Type B pancreatic cell (in vitro differentiated cells): Measurements from ENCODE around the gene CNTN4. TPM values are rescaled to one million over a fixed set of nuclear protein-coding genes. Genes with fewer than 3 reads are reported as not detected.

Experiments
- DNase-seq: peaks from one replicate; pipeline ENCODE4 v3.0.0; 2021; ENCODE audit warnings: mixed read lengths; ENCODE audit not compliant: unreplicated experiment; ENCODE audit errors: extremely low spot score
- H3K27ac Mint-ChIP-seq: 2 replicates; pipeline ENCODE4 v1.8.0; 2021; ENCODE audit warnings: mild to moderate bottlenecking, mixed read lengths
- H3K27me3 Mint-ChIP-seq: 2 replicates; pipeline ENCODE4 v1.8.0; 2021; ENCODE audit warnings: mixed read lengths
- H3K36me3 Mint-ChIP-seq: 2 replicates; pipeline ENCODE4 v1.8.0; 2021; ENCODE audit warnings: mixed read lengths
- H3K4me1 Mint-ChIP-seq: one replicate; pipeline ENCODE4 v1.8.0; 2021; ENCODE audit warnings: mixed read lengths; ENCODE audit not compliant: unreplicated experiment
- H3K4me3 Mint-ChIP-seq: 2 replicates; pipeline ENCODE4 v1.8.0; 2021; ENCODE audit warnings: mild to moderate bottlenecking, mixed read lengths
- H3K9me3 Mint-ChIP-seq: 2 replicates; pipeline ENCODE4 v1.8.0; 2021; ENCODE audit warnings: mixed read lengths
- total RNA-seq: library from RNA; stranded (reverse); gene quantifications from 2 replicates; pipeline ENCODE4 v1.2.1, GENCODE V29; 2021; ENCODE audit warnings: low replicate concordance
- TF ChIP-seq, protein P1 (sequence below): fragments of 200-600 bp; sonication (generic); conservative IDR thresholded peaks from 2 replicates; pipeline ENCODE4 v1.5.0; 2021; ENCODE audit warnings: antibody characterized with exemption, mild to moderate bottlenecking

Gene CNTN4
- total RNA-seq, 1 donor from 2014 or later = 29.7 TPM

- TF ChIP-seq, protein P1, sequence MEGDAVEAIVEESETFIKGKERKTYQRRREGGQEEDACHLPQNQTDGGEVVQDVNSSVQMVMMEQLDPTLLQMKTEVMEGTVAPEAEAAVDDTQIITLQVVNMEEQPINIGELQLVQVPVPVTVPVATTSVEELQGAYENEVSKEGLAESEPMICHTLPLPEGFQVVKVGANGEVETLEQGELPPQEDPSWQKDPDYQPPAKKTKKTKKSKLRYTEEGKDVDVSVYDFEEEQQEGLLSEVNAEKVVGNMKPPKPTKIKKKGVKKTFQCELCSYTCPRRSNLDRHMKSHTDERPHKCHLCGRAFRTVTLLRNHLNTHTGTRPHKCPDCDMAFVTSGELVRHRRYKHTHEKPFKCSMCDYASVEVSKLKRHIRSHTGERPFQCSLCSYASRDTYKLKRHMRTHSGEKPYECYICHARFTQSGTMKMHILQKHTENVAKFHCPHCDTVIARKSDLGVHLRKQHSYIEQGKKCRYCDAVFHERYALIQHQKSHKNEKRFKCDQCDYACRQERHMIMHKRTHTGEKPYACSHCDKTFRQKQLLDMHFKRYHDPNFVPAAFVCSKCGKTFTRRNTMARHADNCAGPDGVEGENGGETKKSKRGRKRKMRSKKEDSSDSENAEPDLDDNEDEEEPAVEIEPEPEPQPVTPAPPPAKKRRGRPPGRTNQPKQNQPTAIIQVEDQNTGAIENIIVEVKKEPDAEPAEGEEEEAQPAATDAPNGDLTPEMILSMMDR = no peak
- no peak overlapping the region for H3K4me3 Mint-ChIP-seq
- H3K9me3 Mint-ChIP-seq = no peaks in the 10 kb centered on the region
- no peak for DNase-seq
- no peak overlapping the region for H3K27ac Mint-ChIP-seq
- H3K4me1 Mint-ChIP-seq = peaks cover 5% of the 10 kb centered on the region
- H3K36me3 Mint-ChIP-seq = no peaks in the 10 kb centered on the region
- no peaks in the 10 kb centered on the region for H3K27me3 Mint-ChIP-seq
These were observed 723.9 kb downstream of the CNTN4 start for GRCh38 chr3:2822611-2823010.

DNA sequence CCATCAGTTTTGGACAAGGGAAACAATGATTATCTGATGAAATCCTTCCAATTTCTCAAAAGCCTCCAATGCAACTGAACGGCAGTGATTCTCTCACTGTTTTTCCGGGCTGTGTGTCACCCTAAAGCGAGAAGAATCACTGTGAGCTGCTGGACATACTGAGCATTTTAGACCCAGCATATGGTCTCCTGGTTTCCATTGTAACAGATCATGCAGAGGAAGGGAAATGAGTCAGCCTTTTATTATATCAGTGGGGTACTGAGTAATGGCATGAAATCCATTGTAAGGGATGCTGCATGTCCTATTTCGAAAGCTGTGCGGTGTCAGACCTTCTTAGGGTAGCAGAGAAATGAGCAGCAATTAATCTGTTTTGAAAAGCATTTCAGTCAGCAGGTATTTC is 724.4 kb downstream of the CNTN4 start:
- Mint-ChIP-seq H3K36me3 (no peaks in the 10 kb centered on the region), H3K9me3 (no peaks in the 10 kb centered on the region), H3K4me1 (peaks cover 5% of the 10 kb centered on the region), H3K27ac (no peak overlapping the region), H3K4me3 (no peak overlapping the region), H3K27me3 (no peaks in the 10 kb centered on the region)
- no peak for DNase-seq
- TF ChIP-seq, protein P1 = no peak

DNA sequence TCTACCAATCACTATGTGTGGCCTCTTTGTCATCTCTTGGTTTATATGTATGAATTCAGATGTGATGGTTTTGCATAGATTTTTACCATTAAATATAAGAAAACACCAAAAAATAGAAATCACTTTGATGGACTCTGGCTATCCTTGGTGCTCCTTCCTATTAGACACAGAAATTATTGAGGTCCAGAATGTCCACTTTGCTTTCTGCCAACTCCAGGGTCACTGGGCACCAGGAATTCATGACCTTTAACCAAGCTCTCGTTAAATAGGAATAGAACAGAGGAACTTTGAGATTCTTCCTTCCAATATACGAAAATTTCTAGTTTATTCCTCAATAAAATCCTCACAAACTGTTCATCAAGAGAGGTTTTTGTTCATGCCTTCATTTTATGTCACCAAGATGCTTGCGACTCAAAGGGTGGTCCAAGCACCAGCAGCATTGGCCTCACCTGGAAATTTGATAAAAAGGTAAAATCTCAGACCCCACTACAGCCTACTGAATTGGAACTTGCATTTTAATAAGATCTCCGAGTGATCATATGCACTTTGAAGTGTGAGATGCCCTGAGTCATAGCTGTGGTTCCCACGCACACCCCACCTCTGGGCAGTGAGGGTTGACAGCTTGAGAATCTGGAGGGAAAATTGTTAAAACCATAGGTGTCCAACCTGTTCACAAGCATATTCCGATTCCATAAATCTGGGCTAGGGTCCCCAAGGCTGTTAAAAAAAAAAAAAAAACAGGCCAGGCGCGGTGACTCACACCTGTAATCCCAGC is 725.0 kb downstream of the CNTN4 start:
- TF ChIP-seq, protein P1 = no peak
- Mint-ChIP-seq H3K4me3 (no peak overlapping the region), H3K27me3 (no peaks in the 10 kb centered on the region), H3K27ac (no peak overlapping the region), H3K36me3 (no peaks in the 10 kb centered on the region), H3K9me3 (no peaks in the 10 kb centered on the region), H3K4me1 (peaks cover 5% of the 10 kb centered on the region)
- no peak for DNase-seq

- DNase-seq = no peak
- Mint-ChIP-seq H3K27me3 (no peaks in the 10 kb centered on the region), H3K4me3 (no peak overlapping the region), H3K36me3 (no peaks in the 10 kb centered on the region), H3K9me3 (no peaks in the 10 kb centered on the region), H3K4me1 (peaks cover 5% of the 10 kb centered on the region), H3K27ac (no peak overlapping the region)
- TF ChIP-seq, protein P1 = no peak
These were observed 727.4 kb downstream of the CNTN4 start for GRCh38 chr3:2826036-2826435.

DNA sequence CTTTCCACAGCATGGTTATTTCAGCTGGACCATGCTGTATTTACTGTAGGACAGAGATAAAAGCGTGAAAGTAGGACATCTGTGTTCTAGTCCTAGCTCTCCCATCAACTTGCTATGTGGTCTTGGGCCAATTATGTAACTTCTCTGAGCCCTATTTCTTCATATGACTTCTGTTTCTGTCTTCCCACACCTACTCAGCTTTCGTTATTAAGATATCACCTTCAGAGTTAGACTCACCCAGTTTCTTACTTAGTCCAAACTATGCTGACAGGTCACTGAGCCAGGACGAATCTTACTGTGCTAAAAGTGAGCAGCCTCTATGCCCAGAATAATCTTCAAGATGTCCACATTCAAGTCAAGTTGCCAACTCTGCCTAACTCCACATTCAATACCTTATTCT is 727.8 kb downstream of the CNTN4 start:
- H3K27me3 Mint-ChIP-seq = no peaks in the 10 kb centered on the region
- DNase-seq = no peak
- no peak overlapping the region for H3K27ac Mint-ChIP-seq
- TF ChIP-seq, protein P1 = no peak
- no peaks in the 10 kb centered on the region for H3K36me3 Mint-ChIP-seq
- no peaks in the 10 kb centered on the region for H3K9me3 Mint-ChIP-seq
- peaks cover 5% of the 10 kb centered on the region for H3K4me1 Mint-ChIP-seq
- no peak overlapping the region for H3K4me3 Mint-ChIP-seq
